Right lobe of liver (tissue), 6 donors: ENCODE measurements around the gene MBD3. TPM values are rescaled to one million over a fixed set of nuclear protein-coding genes. Genes with fewer than 3 reads are reported as not detected.
"Not testable (repeated sequence)": the region's sequence is repeated elsewhere in the genome, so short reads cannot be mapped to it uniquely, and the experiment has no call there.

Source experiments
- ATAC-seq, 4 donors: fragments of 200-7000 bp; cut with Tn5 transposase; one replicate each; pipeline ENCODE4 v1.9.1; 2020; ENCODE audit warnings: mild to moderate bottlenecking in 4 of 4, moderate library complexity in 4 of 4
- DNase-seq, 3 donors: peaks; one replicate each; pipeline ENCODE4 v3.0.0-alpha.2; 2020
- H3K27ac ChIP-seq, 3 donors: fragments of 200-600 bp; one replicate each; pipeline ENCODE4 v1.8.0; 2022
- H3K27me3 ChIP-seq, 2 donors: fragments of 200-600 bp; one replicate each; pipeline ENCODE4 v1.8.0; 2022
- H3K36me3 ChIP-seq, 4 donors: fragments of 200-600 bp; sonication (generic) in 1 of 4; one replicate each; pipeline versions ENCODE4 v1.5.1 to v1.8.0; 2017 to 2022; ENCODE audit warnings: control low read depth in 1 of 4
- H3K4me1 ChIP-seq, 4 donors: fragments of 200-600 bp; sonication (generic) in 1 of 4; one replicate each; pipeline versions ENCODE4 v1.5.1 to v1.8.0; 2017 to 2022; ENCODE audit warnings: control low read depth in 1 of 4
- H3K4me3 ChIP-seq, 3 donors: fragments of 200-600 bp; one replicate each; pipeline ENCODE4 v1.8.0; 2022
- H3K9me3 ChIP-seq, 4 donors: fragments of 200-600 bp; sonication (generic) in 1 of 4; one replicate each; pipeline versions ENCODE4 v1.5.1 to v1.8.0; 2017 to 2022; ENCODE audit warnings: control low read depth in 1 of 4
- CTCF ChIP-seq, 4 donors: fragments of 200-600 bp in 3 of 4; fragments of 450-650 bp in 1 of 4; IDR thresholded peaks; one replicate each; pipeline versions ENCODE4 v1.5.1 to v1.8.0; 2016 to 2022; ENCODE audit warnings: antibody characterized with exemption in 4 of 4, mild to moderate bottlenecking in 2 of 4
- POLR2A ChIP-seq: fragments of 450-650 bp; IDR thresholded peaks from one replicate; pipeline ENCODE4 v1.6.1; 2017; ENCODE audit warnings: antibody characterized with exemption, mild to moderate bottlenecking
- WGBS: methylation state at CpG from one replicate; pipeline ENCODE4 v1.1.6; 2018; ENCODE audit warnings: low coverage, low lambda C conversion rate; ENCODE audit not compliant: insufficient coverage; ENCODE audit errors: missing lambda C conversion rate; 5-methylcytosine and 5-hydroxymethylcytosine counted together
- intact Hi-C, 2 donors: fragments of 100-400 bp; cut with DNase I; formaldehyde crosslinking; loops; one replicate each; pipeline versions ENCODE4 v1.11.2 to v1.14.1; 2022
- long read RNA-seq: library from polyadenylated mRNA; unstranded; transcript quantifications from one replicate; pipeline ENCODE4 v2.0.0, GENCODE V29; 2019
- total RNA-seq, 6 experiments: library from RNA; depleted of rRNA in 2 of 6; stranded (reverse); fragments of >200 nt in 2 of 6; fragmentation: NEBNext Ultra II Directional in 3 of 6; extraction: Animal tissue kit (Norgen Biotek cat#: 25700) in 3 of 6; gene quantifications; one replicate each; pipeline versions ENCODE4 v1.1.0 to v1.2.4, GENCODE V29; 2016 to 2023
- donor health status: DM: no; HTN: yes; CAD: no.
- donor health status: DM: no; HTN: no; CAD: no.
- donor health status: DM: no; HTN: no; CAD: no.
- donor health status: DM: no; HTN: yes; CAD: no.
- donor health status: DM: no; HTN: yes; CAD: no.

The MBD3 gene
- total RNA-seq: 10 to 100 TPM; 27.3 to 72.1 (median 30.1) TPM
- long read RNA-seq, partial matches to known transcripts: 0 of 5 reads
- long read RNA-seq, other reads (novel, unspliced or antisense): 5 of 5 reads

- ATAC-seq: peak; percentile 90 to 94 (median 93)
Measured at GRCh38 chr19:1592755-1593500, at the start of gene MBD3. Gene MBD3 (minus strand): TSS chr19:1592865. CDS start chr19:1592631, 234 bp downstream.

GRCh38 chr19:1640893-1641448 is 48.3 kb upstream of the MBD3 start:
- H3K27me3 ChIP-seq, intact Hi-C loops, H3K27ac ChIP-seq, ATAC-seq, DNase-seq, H3K4me3 ChIP-seq, H3K9me3 ChIP-seq, H3K4me1 ChIP-seq, H3K36me3 ChIP-seq: not testable (repeated sequence)
- 93% methylated on average over 8 of the region's 10 CpGs for WGBS

More at GRCh38 chr19:1592755-1593500, at the start of gene MBD3:
- no peaks in the 10 kb centered on the region for H3K9me3 ChIP-seq
- H3K36me3 ChIP-seq: peaks cover 0 to 16% (median 11%) of the 10 kb centered on the region in 4 donors
- no peaks in the 10 kb centered on the region for H3K27me3 ChIP-seq
- DNase-seq: peak; percentile 96
- intact Hi-C loops: no loop called here
- 2% methylated on average over 14 of the region's 68 CpGs for WGBS
- peak within 1 kb of the TSS; percentile 79 to 91 (median 88) for H3K27ac ChIP-seq
- H3K4me1 ChIP-seq: peaks cover 0 to 15% (median 7%) of the 10 kb centered on the region in 4 donors
- TF ChIP-seq CTCF (IDR thresholded peaks at IDR 0.05): peak in 1 of 4 donors; percentile 17
- TF ChIP-seq POLR2A: peak; percentile 14
- H3K4me3 ChIP-seq: peak within 1 kb of the TSS; percentile 82 to 85 (median 84)

- H3K4me1 ChIP-seq: no peaks in the 10 kb centered on the region
- ATAC-seq (no peak), DNase-seq (no peak)
- H3K27me3 ChIP-seq: no peaks in the 10 kb centered on the region
- H3K27ac ChIP-seq: no peak overlapping the region
- 89% methylated on average over 10 of the region's 34 CpGs for WGBS
- no peaks in the 10 kb centered on the region for H3K9me3 ChIP-seq
- TF ChIP-seq POLR2A (no peak), CTCF (IDR thresholded peaks at IDR 0.05) (no peak)
- H3K4me3 ChIP-seq: no peak overlapping the region
- intact Hi-C loops: no loop called here
- peaks cover 0 to 2% (median 0%) of the 10 kb centered on the region in 4 donors for H3K36me3 ChIP-seq
Measured at GRCh38 chr19:1636325-1637236, 43.9 kb upstream of the MBD3 start.

- no peak for ATAC-seq
- Histone ChIP-seq H3K27ac (no peak overlapping the region), H3K27me3 (no peaks in the 10 kb centered on the region), H3K4me3 (no peak overlapping the region), H3K4me1 (no peaks in the 10 kb centered on the region), H3K9me3 (no peaks in the 10 kb centered on the region), H3K36me3 (peaks cover 0 to 2% (median 0%) of the 10 kb centered on the region in 4 donors)
- DNase-seq: no peak
- intact Hi-C loops: no loop called here
- no CpG with 5 or more reads among the region's 5 CpGs for WGBS
- TF ChIP-seq CTCF (IDR thresholded peaks at IDR 0.05) (no peak), POLR2A (no peak)
Measured at GRCh38 chr19:1634938-1635243, 42.2 kb upstream of the MBD3 start.
